Sigmoid colon (tissue), 7 donors: ENCODE measurements around the gene PRKN. TPM values are rescaled to one million over a fixed set of nuclear protein-coding genes. Genes with fewer than 3 reads are reported as not detected.

Experiments
- DNase-seq: peaks from one replicate; pipeline ENCODE4 v3.0.0-alpha.2; 2019
- H3K27ac ChIP-seq, 4 donors: fragments of 200-600 bp; sonication (generic); one replicate each; pipeline ENCODE4 v1.5.1; 2016 to 2019; ENCODE audit warnings: mild to moderate bottlenecking in 1 of 4
- H3K27me3 ChIP-seq, 3 donors: fragments of 200-600 bp; sonication (generic); one replicate each; pipeline ENCODE4 v1.5.1; 2019; ENCODE audit warnings: mild to moderate bottlenecking in 1 of 3
- H3K36me3 ChIP-seq, 4 donors: fragments of 200-600 bp; sonication (generic); one replicate each; pipeline ENCODE4 v1.5.1; 2016 to 2019
- H3K4me1 ChIP-seq, 4 donors: fragments of 200-600 bp; sonication (generic); one replicate each; pipeline ENCODE4 v1.5.1; 2017 to 2019
- H3K4me3 ChIP-seq, 4 donors: fragments of 200-600 bp; sonication (generic); one replicate each; pipeline ENCODE4 v1.5.1; 2017 to 2019; ENCODE audit warnings: mild to moderate bottlenecking in 2 of 4, moderate library complexity in 1 of 4
- H3K9me3 ChIP-seq, 4 donors: fragments of 200-600 bp in 3 of 4; sonication (generic) in 3 of 4; one replicate each; pipeline versions ENCODE4 v1.5.1 to v1.6.1; 2013 to 2019
- EP300 ChIP-seq, 4 donors: sonication (generic); formaldehyde crosslinking; IDR thresholded peaks; one replicate each; pipeline ENCODE4 v1.6.1; 2017; ENCODE audit warnings: antibody characterized with exemption in 4 of 4
- POLR2A ChIP-seq, 2 donors: fragments of 450-650 bp; IDR thresholded peaks; one replicate each; pipeline ENCODE4 v1.6.1; 2016; ENCODE audit warnings: antibody characterized with exemption in 2 of 2, mild to moderate bottlenecking in 2 of 2, moderate library complexity in 2 of 2
- POLR2AphosphoS5 ChIP-seq, 4 donors: sonication (generic); formaldehyde crosslinking; IDR thresholded peaks; one replicate each; pipeline ENCODE4 v1.6.1; 2017; ENCODE audit warnings: antibody characterized with exemption in 4 of 4
- WGBS, 2 donors: extraction: QIAGEN DNeasy Blood & Tissue Kit; methylation state at CpG; one replicate each; pipeline ENCODE4 v1.1.7; 2013; 5-methylcytosine and 5-hydroxymethylcytosine counted together
- intact Hi-C: fragments of 100-400 bp; cut with DNase I; formaldehyde crosslinking; loops from one replicate; pipeline ENCODE4 v1.15.1; 2023
- polyA plus RNA-seq, 3 donors: library from polyadenylated mRNA; stranded (reverse); fragments of 200-250 nt; gene quantifications; one replicate each; pipeline ENCODE4 v1.2.3, GENCODE V29; 2013
- total RNA-seq, 4 donors: library from RNA; depleted of rRNA; stranded (reverse); fragments of >200 nt; gene quantifications; one replicate each; pipeline ENCODE4 v1.1.0, GENCODE V29; 2016
- TF ChIP-seq, protein P1 (sequence below), 4 experiments: fragments of 450-650 bp in 3 of 4; fragments of 200-600 bp in 1 of 4; IDR thresholded peaks; one replicate each; pipeline ENCODE4 v1.5.1; 2016 to 2019; ENCODE audit warnings: antibody characterized with exemption in 4 of 4, mild to moderate bottlenecking in 3 of 4, moderate library complexity in 2 of 4
- donor health status: healthy with polysubstance abuse.
- donor health status: Bipolar disorder and iron deficiency.
- donor health status: healthy.

PRKN gene
- total and polyA plus RNA-seq, 7 donors: 0.38 to 173 (median 9.7) TPM

GRCh38 chr6:162620073-162620472 lies 107.5 kb downstream of the PRKN start:
- Histone ChIP-seq H3K27me3 (no peaks in the 10 kb centered on the region), H3K4me1 (no peaks in the 10 kb centered on the region), H3K9me3 (no peaks in the 10 kb centered on the region), H3K27ac (no peak overlapping the region), H3K4me3 (no peak overlapping the region), H3K36me3 (no peaks in the 10 kb centered on the region)
- TF ChIP-seq EP300 (IDR thresholded peaks at IDR 0.05): no peak
- TF ChIP-seq, protein P1, sequence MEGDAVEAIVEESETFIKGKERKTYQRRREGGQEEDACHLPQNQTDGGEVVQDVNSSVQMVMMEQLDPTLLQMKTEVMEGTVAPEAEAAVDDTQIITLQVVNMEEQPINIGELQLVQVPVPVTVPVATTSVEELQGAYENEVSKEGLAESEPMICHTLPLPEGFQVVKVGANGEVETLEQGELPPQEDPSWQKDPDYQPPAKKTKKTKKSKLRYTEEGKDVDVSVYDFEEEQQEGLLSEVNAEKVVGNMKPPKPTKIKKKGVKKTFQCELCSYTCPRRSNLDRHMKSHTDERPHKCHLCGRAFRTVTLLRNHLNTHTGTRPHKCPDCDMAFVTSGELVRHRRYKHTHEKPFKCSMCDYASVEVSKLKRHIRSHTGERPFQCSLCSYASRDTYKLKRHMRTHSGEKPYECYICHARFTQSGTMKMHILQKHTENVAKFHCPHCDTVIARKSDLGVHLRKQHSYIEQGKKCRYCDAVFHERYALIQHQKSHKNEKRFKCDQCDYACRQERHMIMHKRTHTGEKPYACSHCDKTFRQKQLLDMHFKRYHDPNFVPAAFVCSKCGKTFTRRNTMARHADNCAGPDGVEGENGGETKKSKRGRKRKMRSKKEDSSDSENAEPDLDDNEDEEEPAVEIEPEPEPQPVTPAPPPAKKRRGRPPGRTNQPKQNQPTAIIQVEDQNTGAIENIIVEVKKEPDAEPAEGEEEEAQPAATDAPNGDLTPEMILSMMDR (IDR thresholded peaks at IDR 0.05): no peak
- no peak for TF ChIP-seq POLR2AphosphoS5 (IDR thresholded peaks at IDR 0.05)
- TF ChIP-seq POLR2A (IDR thresholded peaks at IDR 0.05): no peak
- WGBS, 2 donors: 44 to 74% methylated on average over 2 of the region's 2 CpGs
- no peak for DNase-seq
- intact Hi-C loops: no loop called here

DNA sequence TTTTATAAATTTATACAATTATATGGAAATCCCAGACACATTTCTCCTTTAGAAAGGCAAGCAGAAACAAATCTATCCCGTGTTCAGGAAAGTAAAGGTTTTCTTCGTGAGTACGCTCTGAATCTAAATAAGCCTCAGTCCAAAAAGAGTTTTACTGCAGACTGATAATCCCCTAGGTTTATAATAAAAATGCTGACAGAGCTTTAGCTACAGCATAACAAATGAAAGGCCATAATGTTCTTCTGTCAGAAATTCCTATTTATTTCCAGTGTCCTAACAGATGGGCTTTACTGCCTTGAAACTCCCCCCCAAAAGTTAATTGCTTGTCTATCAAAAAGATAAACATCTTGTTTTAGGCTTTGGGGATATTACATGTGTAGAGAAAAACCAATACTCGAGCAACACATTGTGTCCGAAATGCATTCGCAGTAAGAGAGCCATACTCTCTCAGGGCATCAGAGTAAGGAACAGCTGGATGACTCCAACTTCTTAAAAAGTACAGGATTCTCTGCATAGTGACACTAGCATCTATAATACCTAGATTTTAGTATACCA lies 109.0 kb downstream of the PRKN start:
- intact Hi-C loops: no loop called here
- WGBS, 2 donors: 77 to 84% methylated on average over 6 of the region's 6 CpGs
- DNase-seq: no peak

DNA sequence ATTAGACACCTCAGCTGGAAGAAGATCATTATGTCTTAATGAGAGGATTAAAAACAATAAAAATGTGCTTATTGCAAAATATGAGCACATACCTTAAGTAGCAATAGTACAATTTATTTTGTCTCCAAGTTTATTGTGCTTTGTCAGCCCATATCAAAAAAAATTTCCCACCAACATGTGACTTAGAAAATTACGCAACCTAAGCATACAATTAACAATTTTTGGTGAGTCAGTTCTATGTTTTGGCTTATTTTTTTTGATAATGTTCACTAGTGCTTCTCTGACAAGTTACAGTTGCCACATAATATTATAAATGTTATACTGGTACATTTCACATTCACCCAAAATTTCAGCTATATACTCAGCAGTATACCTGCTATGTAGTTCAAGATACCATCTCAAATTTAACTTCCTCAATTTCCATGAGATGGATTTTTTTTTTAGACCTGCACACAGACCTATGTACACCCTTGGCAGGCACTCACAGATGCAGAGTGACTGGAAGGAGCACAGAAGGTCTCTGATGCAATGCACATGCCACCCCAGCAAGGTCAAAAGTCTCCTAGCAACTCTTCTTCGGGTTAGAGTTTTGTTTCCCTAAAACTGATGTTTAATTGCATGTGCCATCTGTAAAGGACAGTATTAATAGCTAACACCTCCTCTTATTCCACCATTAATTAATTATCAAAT lies 112.4 kb downstream of the PRKN start:
- Histone ChIP-seq H3K27ac (no peak overlapping the region), H3K4me1 (no peaks in the 10 kb centered on the region), H3K4me3 (no peak overlapping the region), H3K36me3 (no peaks in the 10 kb centered on the region), H3K27me3 (no peaks in the 10 kb centered on the region), H3K9me3 (no peaks in the 10 kb centered on the region)
- intact Hi-C loops: no loop called here
- 59 to 83% methylated on average over 2 of the region's 2 CpGs for WGBS, 2 donors
- TF ChIP-seq, protein P1 (IDR thresholded peaks at IDR 0.05): no peak
- TF ChIP-seq POLR2A (IDR thresholded peaks at IDR 0.05) (no peak), POLR2AphosphoS5 (IDR thresholded peaks at IDR 0.05) (no peak), EP300 (IDR thresholded peaks at IDR 0.05) (no peak)
- DNase-seq: no peak

More for the DNA sequence above, 109.0 kb downstream of the PRKN start:
- no peak overlapping the region for H3K27ac ChIP-seq
- H3K36me3 ChIP-seq: no peaks in the 10 kb centered on the region
- H3K4me1 ChIP-seq: no peaks in the 10 kb centered on the region
- no peaks in the 10 kb centered on the region for H3K9me3 ChIP-seq
- TF ChIP-seq POLR2AphosphoS5 (IDR thresholded peaks at IDR 0.05) (no peak), EP300 (IDR thresholded peaks at IDR 0.05) (no peak), POLR2A (IDR thresholded peaks at IDR 0.05) (no peak)
- TF ChIP-seq, protein P1 (IDR thresholded peaks at IDR 0.05): no peak
- no peaks in the 10 kb centered on the region for H3K27me3 ChIP-seq
- H3K4me3 ChIP-seq: no peak overlapping the region

GRCh38 chr6:162613310-162613709 lies 114.3 kb downstream of the PRKN start:
- no peak for DNase-seq
- Histone ChIP-seq H3K9me3 (no peaks in the 10 kb centered on the region), H3K27ac (no peak overlapping the region), H3K4me1 (no peaks in the 10 kb centered on the region), H3K27me3 (no peaks in the 10 kb centered on the region), H3K36me3 (no peaks in the 10 kb centered on the region), H3K4me3 (no peak overlapping the region)
- TF ChIP-seq POLR2AphosphoS5 (IDR thresholded peaks at IDR 0.05) (no peak), POLR2A (IDR thresholded peaks at IDR 0.05) (no peak), EP300 (IDR thresholded peaks at IDR 0.05) (no peak)
- intact Hi-C loops: no loop called here
- 68 to 88% methylated on average over 2 of the region's 2 CpGs for WGBS, 2 donors

DNA sequence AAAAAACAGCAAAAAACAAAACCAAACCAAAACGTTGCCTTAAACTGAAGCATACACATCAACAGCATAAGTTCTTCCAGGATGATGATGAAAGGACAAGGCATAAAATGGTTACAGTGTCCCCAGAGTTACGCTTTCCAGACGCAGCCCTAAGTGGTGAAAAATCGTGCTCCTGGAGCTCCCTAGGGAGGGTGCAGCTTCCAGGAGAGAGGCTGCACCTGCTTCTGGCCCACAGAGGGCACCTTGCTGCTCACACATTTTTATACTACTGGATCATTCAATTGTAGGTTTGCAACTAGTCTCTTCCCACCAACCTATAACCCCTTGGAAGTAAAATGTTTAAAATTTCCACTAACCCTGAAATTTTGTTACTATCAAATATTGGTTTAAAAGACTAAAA lies 115.0 kb downstream of the PRKN start:
- TF ChIP-seq, protein P1 (IDR thresholded peaks at IDR 0.05): no peak
- TF ChIP-seq POLR2AphosphoS5 (IDR thresholded peaks at IDR 0.05): no peak
- no peak for TF ChIP-seq EP300 (IDR thresholded peaks at IDR 0.05)
- TF ChIP-seq POLR2A (IDR thresholded peaks at IDR 0.05): no peak
- Histone ChIP-seq H3K9me3 (no peaks in the 10 kb centered on the region), H3K4me1 (no peaks in the 10 kb centered on the region), H3K27ac (no peak overlapping the region), H3K27me3 (no peaks in the 10 kb centered on the region), H3K4me3 (no peak overlapping the region), H3K36me3 (no peaks in the 10 kb centered on the region)
- intact Hi-C loops: no loop called here
- 70 to 77% methylated on average over 4 of the region's 4 CpGs for WGBS, 2 donors
- DNase-seq: no peak
